ENCODE measurements around the gene SLC12A7.

SLC12A7 gene

GRCh38 chr5:1077491-1078020 lies 34.3 kb downstream of the SLC12A7 start:
- H3K36me3 ChIP-seq (ENCODE audit: control insufficient read depth, insufficient read depth, low read length, severe bottlenecking) = peaks cover 23% of the 10 kb centered on the region
- no peaks in the 10 kb centered on the region for H3K4me1 ChIP-seq (ENCODE audit: control insufficient read depth, insufficient read depth, low read length)
- DNase-seq (ENCODE audit: low read depth) = no peak
- H3K27me3 ChIP-seq (replicated peaks; ENCODE audit: control insufficient read depth, insufficient read depth, low read length) = no peaks in the 10 kb centered on the region
- H3K9me3 ChIP-seq (ENCODE audit: control insufficient read depth, low read length) = no peaks in the 10 kb centered on the region
- no peak overlapping the region for H3K9ac ChIP-seq (ENCODE audit: low read length)
- no peak overlapping the region for H3K4me3 ChIP-seq (ENCODE audit: low read length)

GRCh38 chr5:1077026-1077425 lies 34.8 kb downstream of the SLC12A7 start:
- H3K9ac ChIP-seq (ENCODE audit: low read length) = no peak overlapping the region
- H3K4me3 ChIP-seq (ENCODE audit: low read length) = no peak overlapping the region
- H3K4me1 ChIP-seq (ENCODE audit: control insufficient read depth, insufficient read depth, low read length) = no peaks in the 10 kb centered on the region
- DNase-seq (ENCODE audit: low read depth) = no peak
- no peaks in the 10 kb centered on the region for H3K9me3 ChIP-seq (ENCODE audit: control insufficient read depth, low read length)
- H3K36me3 ChIP-seq (ENCODE audit: control insufficient read depth, insufficient read depth, low read length, severe bottlenecking) = peaks cover 23% of the 10 kb centered on the region
- H3K27me3 ChIP-seq (replicated peaks; ENCODE audit: control insufficient read depth, insufficient read depth, low read length) = no peaks in the 10 kb centered on the region

GRCh38 chr5:1076406-1076805 lies 35.5 kb downstream of the SLC12A7 start:
- no peak for DNase-seq (ENCODE audit: low read depth)
- Histone ChIP-seq H3K4me1 (ENCODE audit: control insufficient read depth, insufficient read depth, low read length) (no peaks in the 10 kb centered on the region), H3K4me3 (ENCODE audit: low read length) (no peak overlapping the region), H3K9ac (ENCODE audit: low read length) (no peak overlapping the region), H3K9me3 (ENCODE audit: control insufficient read depth, low read length) (no peaks in the 10 kb centered on the region), H3K36me3 (ENCODE audit: control insufficient read depth, insufficient read depth, low read length, severe bottlenecking) (peaks cover 19% of the 10 kb centered on the region), H3K27me3 (replicated peaks; ENCODE audit: control insufficient read depth, insufficient read depth, low read length) (no peaks in the 10 kb centered on the region)

- DNase-seq (ENCODE audit: low read depth) = no peak
- Histone ChIP-seq H3K4me1 (ENCODE audit: control insufficient read depth, insufficient read depth, low read length) (no peaks in the 10 kb centered on the region), H3K27me3 (replicated peaks; ENCODE audit: control insufficient read depth, insufficient read depth, low read length) (no peaks in the 10 kb centered on the region), H3K9ac (ENCODE audit: low read length) (no peak overlapping the region), H3K9me3 (ENCODE audit: control insufficient read depth, low read length) (no peaks in the 10 kb centered on the region), H3K4me3 (ENCODE audit: low read length) (no peak overlapping the region), H3K36me3 (ENCODE audit: control insufficient read depth, insufficient read depth, low read length, severe bottlenecking) (peaks cover 19% of the 10 kb centered on the region)
These were observed 35.9 kb downstream of the SLC12A7 start for GRCh38 chr5:1075931-1076330.

GRCh38 chr5:1075555-1075881 lies 36.3 kb downstream of the SLC12A7 start:
- Histone ChIP-seq H3K27me3 (replicated peaks; ENCODE audit: control insufficient read depth, insufficient read depth, low read length) (no peaks in the 10 kb centered on the region), H3K36me3 (ENCODE audit: control insufficient read depth, insufficient read depth, low read length, severe bottlenecking) (peaks cover 19% of the 10 kb centered on the region), H3K4me3 (ENCODE audit: low read length) (no peak overlapping the region), H3K9ac (ENCODE audit: low read length) (no peak overlapping the region), H3K4me1 (ENCODE audit: control insufficient read depth, insufficient read depth, low read length) (no peaks in the 10 kb centered on the region), H3K9me3 (ENCODE audit: control insufficient read depth, low read length) (no peaks in the 10 kb centered on the region)
- DNase-seq (ENCODE audit: low read depth) = no peak

- Histone ChIP-seq H3K36me3 (ENCODE audit: control insufficient read depth, insufficient read depth, low read length, severe bottlenecking) (peaks cover 19% of the 10 kb centered on the region), H3K4me1 (ENCODE audit: control insufficient read depth, insufficient read depth, low read length) (no peaks in the 10 kb centered on the region), H3K9ac (ENCODE audit: low read length) (no peak overlapping the region), H3K27me3 (replicated peaks; ENCODE audit: control insufficient read depth, insufficient read depth, low read length) (no peaks in the 10 kb centered on the region), H3K9me3 (ENCODE audit: control insufficient read depth, low read length) (no peaks in the 10 kb centered on the region), H3K4me3 (ENCODE audit: low read length) (no peak overlapping the region)
- no peak for DNase-seq (ENCODE audit: low read depth)
These were observed 36.9 kb downstream of the SLC12A7 start for GRCh38 chr5:1074816-1075554.

- H3K9me3 ChIP-seq (ENCODE audit: control insufficient read depth, low read length) = no peaks in the 10 kb centered on the region
- DNase-seq (ENCODE audit: low read depth) = no peak
- no peaks in the 10 kb centered on the region for H3K27me3 ChIP-seq (replicated peaks; ENCODE audit: control insufficient read depth, insufficient read depth, low read length)
- H3K36me3 ChIP-seq (ENCODE audit: control insufficient read depth, insufficient read depth, low read length, severe bottlenecking) = peaks cover 17% of the 10 kb centered on the region
- no peak overlapping the region for H3K9ac ChIP-seq (ENCODE audit: low read length)
- no peak overlapping the region for H3K4me3 ChIP-seq (ENCODE audit: low read length)
- H3K4me1 ChIP-seq (ENCODE audit: control insufficient read depth, insufficient read depth, low read length) = no peaks in the 10 kb centered on the region
These were observed 37.6 kb downstream of the SLC12A7 start for GRCh38 chr5:1074226-1074625.

GRCh38 chr5:1073239-1074102 lies 38.4 kb downstream of the SLC12A7 start:
- Histone ChIP-seq H3K9ac (ENCODE audit: low read length) (no peak overlapping the region), H3K27me3 (replicated peaks; ENCODE audit: control insufficient read depth, insufficient read depth, low read length) (no peaks in the 10 kb centered on the region), H3K9me3 (ENCODE audit: control insufficient read depth, low read length) (no peaks in the 10 kb centered on the region), H3K4me1 (ENCODE audit: control insufficient read depth, insufficient read depth, low read length) (no peaks in the 10 kb centered on the region), H3K36me3 (ENCODE audit: control insufficient read depth, insufficient read depth, low read length, severe bottlenecking) (peaks cover 12% of the 10 kb centered on the region), H3K4me3 (ENCODE audit: low read length) (no peak overlapping the region)
- no peak for DNase-seq (ENCODE audit: low read depth)

- H3K27me3 ChIP-seq (replicated peaks; ENCODE audit: control insufficient read depth, insufficient read depth, low read length) = no peaks in the 10 kb centered on the region
- no peaks in the 10 kb centered on the region for H3K4me1 ChIP-seq (ENCODE audit: control insufficient read depth, insufficient read depth, low read length)
- peaks cover 8% of the 10 kb centered on the region for H3K36me3 ChIP-seq (ENCODE audit: control insufficient read depth, insufficient read depth, low read length, severe bottlenecking)
- H3K9ac ChIP-seq (ENCODE audit: low read length) = no peak overlapping the region
- no peak overlapping the region for H3K4me3 ChIP-seq (ENCODE audit: low read length)
- DNase-seq (ENCODE audit: low read depth) = no peak
- no peaks in the 10 kb centered on the region for H3K9me3 ChIP-seq (ENCODE audit: control insufficient read depth, low read length)
These were observed 42.2 kb downstream of the SLC12A7 start for GRCh38 chr5:1069720-1070088.

- Histone ChIP-seq H3K27me3 (replicated peaks; ENCODE audit: control insufficient read depth, insufficient read depth, low read length) (no peaks in the 10 kb centered on the region), H3K4me1 (ENCODE audit: control insufficient read depth, insufficient read depth, low read length) (no peaks in the 10 kb centered on the region), H3K4me3 (ENCODE audit: low read length) (no peak overlapping the region), H3K9ac (ENCODE audit: low read length) (no peak overlapping the region), H3K9me3 (ENCODE audit: control insufficient read depth, low read length) (no peaks in the 10 kb centered on the region), H3K36me3 (ENCODE audit: control insufficient read depth, insufficient read depth, low read length, severe bottlenecking) (peaks cover 9% of the 10 kb centered on the region)
- no peak for DNase-seq (ENCODE audit: low read depth)
These were observed 42.8 kb downstream of the SLC12A7 start for GRCh38 chr5:1068895-1069719.

Measured in adipocyte (in vitro differentiated cells).